D341Med (cell line): ENCODE results near the gene DVL1.
"Not testable (repeated sequence)": the region's sequence is repeated elsewhere in the genome, so short reads cannot be mapped to it uniquely, and the experiment has no call there.

Experiments
- DNase-seq: peaks from one replicate; pipeline ENCODE4 v3.0.0; 2012; ENCODE audit warnings: low spot score

The DVL1 gene

GRCh38 chr1:1373051-1373814 is 24.0 kb upstream of the DVL1 start:
- no peak for DNase-seq

GRCh38 chr1:1371746-1372711 is 22.8 kb upstream of the DVL1 start:
- peak; percentile 85 for DNase-seq

DNA sequence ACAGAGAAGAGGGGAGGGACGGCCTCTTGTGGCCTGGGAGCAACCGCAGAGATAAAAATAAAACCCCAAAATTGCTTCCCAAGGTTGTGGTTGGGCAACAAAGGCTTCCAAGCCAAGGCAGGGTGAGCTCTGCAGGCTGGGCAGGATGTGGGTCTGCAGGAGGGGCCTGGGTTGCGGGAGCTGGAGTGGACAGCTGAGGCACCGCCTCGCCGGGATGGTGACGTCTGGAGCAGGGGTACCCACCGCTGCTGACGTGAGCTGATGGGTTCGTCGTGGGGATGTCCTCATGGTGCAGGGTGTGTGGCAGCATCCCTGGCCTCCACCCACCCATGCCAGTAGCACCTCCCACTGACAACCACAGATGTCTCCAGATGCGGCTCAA is 22.1 kb upstream of the DVL1 start:
- no peak for DNase-seq

DNA sequence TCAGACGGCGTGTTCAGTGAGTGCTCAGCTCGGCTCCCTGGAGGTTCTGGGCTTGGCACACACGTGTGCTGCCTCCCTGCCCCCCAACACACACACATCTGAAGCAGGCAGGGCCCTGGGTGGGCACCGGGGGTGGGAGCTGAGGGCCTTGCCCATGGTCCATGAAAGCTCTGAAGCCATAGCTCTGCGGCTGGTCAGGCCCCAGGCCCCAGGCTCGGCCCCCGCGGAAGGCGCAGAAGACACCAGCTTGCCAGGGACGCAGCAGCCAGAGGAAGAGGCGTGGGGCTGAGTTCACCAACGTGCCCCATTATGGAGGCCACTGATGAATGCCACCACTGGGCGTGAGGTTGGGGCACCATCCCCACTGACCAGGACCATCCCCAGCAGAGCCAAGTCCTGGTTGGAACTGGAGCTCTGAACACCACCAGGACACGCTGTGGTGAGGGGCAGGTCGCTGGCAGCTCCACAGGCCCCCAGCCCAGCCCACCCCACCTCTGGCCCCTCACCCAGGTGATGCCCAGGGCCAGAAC is 21.6 kb upstream of the DVL1 start:
- DNase-seq = no peak

DNA sequence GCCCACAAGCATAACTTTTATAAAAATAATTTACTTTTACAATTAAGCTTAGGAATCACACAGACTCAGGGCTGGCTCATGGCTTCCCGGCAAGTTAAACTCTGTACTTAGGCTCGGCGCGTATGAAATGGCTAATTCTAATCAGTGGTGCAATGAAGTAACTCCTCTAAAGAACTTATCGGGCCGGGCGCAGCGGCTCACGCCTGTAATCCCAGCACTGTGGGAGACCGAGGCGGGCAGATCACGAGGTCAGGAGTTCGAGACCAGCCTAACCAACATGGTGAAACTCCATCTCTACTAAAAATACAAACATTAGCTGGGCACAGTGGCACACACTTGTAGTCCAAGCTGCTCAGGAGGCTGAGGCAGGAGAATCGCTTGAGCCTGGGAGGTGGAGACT is 20.9 kb upstream of the DVL1 start:
- DNase-seq = not testable (repeated sequence)

GRCh38 chr1:1367315-1367714 is 18.1 kb upstream of the DVL1 start:
- no peak for DNase-seq

DNA sequence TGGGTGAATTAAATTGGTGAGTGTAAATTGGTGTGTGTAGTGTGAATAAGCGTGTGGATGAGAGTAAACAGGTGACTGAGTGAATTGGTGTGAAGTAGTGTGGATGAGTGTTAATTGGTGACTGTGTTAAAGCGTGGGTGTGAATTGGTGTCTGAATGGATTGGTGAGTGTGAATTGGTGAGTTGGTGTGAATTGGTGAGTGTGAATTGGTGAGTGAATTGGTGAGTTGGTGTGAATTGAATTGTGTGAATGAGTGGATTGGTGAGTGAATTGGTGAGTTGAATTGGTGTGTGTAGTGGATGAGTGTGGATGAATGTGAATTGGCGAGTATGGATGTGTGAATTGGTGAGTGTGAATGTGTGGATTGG is 17.5 kb upstream of the DVL1 start:
- DNase-seq = no peak

DNA sequence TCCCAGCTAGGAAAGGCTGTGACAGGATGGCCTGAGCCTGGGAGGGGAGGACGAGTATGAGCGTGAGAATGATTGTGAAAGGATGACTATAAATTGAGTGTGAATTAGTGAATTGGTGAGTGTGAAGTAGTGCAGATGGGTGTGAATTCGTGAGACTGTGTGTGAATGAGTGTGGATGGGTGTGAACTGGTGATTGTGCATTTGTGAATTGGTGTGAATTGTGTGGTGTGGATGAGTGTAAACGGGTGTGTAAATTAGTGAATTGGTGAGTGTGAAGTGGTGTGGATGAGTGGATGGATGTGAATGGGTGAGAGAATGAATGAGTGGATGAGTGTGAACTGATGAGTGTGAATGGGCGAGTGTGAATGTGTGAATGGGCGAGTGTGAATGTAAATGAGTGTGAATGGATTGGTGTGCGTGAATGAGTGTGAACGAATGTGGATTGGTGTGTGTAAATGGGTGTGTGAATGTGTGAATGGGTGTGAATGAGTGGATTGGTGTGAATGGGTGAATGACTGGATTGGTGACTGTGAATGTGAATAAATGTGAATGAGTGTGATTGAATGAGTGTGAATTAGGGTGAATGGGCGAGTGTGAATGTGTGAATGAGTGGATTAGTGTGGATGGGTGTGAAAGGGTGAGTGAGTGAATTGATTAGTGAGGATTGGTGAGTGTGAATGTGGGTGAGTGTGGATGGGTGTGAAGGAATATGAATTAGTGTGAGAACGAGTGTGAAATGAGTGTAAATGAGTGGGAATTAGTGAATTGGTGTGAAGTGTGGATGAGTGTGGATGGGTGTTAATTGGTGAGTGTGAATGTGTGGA is 16.9 kb upstream of the DVL1 start:
- DNase-seq = no peak

GRCh38 chr1:1364266-1364665 is 15.0 kb upstream of the DVL1 start:
- no peak for DNase-seq

GRCh38 chr1:1361982-1362423 is 12.8 kb upstream of the DVL1 start:
- DNase-seq = no peak

- no peak for DNase-seq
Measured at GRCh38 chr1:1361233-1361981, 12.2 kb upstream of the DVL1 start.

- no peak for DNase-seq
Measured at GRCh38 chr1:1360506-1361169, 11.4 kb upstream of the DVL1 start.

DNA sequence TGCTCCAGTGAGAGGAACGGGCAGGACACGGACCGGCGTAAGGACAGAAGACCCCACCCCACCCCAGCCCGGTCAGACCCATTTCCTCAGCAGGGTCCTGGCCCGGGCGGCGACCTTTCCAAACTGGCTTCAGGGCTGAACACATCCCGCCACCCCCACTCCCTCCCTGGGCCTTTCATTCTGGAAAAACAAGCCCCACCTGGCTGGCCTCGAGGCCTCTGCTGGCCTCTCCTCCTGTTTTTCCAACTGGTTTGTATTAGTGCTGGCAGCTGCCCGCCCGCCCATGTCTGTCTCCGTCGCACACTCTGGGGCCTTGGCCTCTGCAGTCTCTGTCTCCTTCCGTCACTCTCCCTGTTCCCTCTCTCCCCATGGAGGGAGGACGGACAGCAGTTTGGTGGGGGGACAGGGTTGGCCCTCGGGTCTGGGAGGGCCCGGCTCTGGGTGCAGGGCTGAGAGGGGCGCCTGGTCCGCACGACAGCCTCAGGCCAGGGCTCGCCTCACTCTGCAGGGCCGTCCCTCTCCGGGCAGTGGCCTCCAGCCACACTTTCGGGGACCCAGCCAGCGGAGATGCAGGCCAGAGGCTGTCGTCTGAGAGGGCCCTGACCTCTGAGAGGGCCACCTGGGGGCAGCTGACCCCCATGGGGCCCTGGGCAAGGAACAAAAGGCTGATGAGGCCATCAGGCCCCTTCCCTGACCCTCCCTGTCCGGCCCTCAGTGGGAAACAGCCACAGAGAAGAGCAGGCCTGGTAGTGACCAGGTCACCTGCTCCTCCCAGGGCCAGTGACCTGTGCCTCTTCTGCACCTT is 10.6 kb upstream of the DVL1 start:
- DNase-seq = no peak

GRCh38 chr1:1359308-1359663 is 10.1 kb upstream of the DVL1 start:
- DNase-seq = no peak

GRCh38 chr1:1358433-1359271 is 9.4 kb upstream of the DVL1 start, which contains the start of gene MXRA8:
Gene MXRA8, minus strand, starts transcription at chr1:1358555. Its CDS starts 51 bp downstream, at chr1:1358504.
- no peak for DNase-seq

GRCh38 chr1:1357871-1358432 is 8.7 kb upstream of the DVL1 start:
- DNase-seq = no peak

GRCh38 chr1:1356796-1357401 is 7.7 kb upstream of the DVL1 start:
- DNase-seq = no peak

GRCh38 chr1:1356166-1356795 is 7.1 kb upstream of the DVL1 start:
- no peak for DNase-seq
